ENCODE results near the gene NDUFAF2. TPM values are rescaled to one million over a fixed set of nuclear protein-coding genes. Genes with fewer than 3 reads are reported as not detected.

The NDUFAF2 gene
- total and polyA plus RNA-seq, 2 of the 8 experiments (the other 6 are each of a cell fraction or from before 2014, with no cell fraction given), result 10.7 to 46.5 TPM

DNA sequence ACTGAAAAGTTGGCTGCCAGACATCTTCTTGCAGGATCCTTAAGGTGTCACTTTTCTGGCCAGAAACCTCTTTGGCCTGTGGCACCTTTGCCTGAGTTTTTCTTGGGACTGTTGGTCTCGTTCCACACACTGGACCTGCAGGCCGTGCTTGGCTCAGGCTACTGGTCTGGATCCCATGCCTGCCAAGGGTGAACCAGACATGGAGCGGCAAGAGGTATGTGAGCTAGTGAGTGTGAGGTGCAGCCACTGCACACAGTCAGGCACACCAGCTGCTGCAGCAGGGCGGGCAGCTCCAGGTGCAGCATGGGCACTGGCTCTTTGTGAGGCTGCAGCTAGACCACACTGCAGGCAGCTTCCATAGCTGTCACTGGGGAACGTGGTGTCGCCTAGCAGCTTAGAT lies 47.9 kb downstream of the NDUFAF2 start:
- peaks cover 2% of the 10 kb centered on the region; the same call in 1 of the 2 replicates for H3K79me1 ChIP-seq (ENCODE audit: low read depth, low read length)
- H3K9ac ChIP-seq (replicated peaks in 1 of 4; ENCODE audit: extremely low read depth in 1 of 4, low read depth in 3 of 4, low read length in 3 of 4), result no peak overlapping the region
- POLR2A ChIA-PET (ENCODE audit: partially characterized antibody), result interaction anchor here (2.5 kb wide), 1 partner anchor 9 kb away, joined by 6 read pairs; no protein-coding TSS in a partner anchor
- WGBS, 2 experiments (ENCODE audit: extremely low coverage in 1 of 2, insufficient coverage in 1 of 2, insufficient read length in 1 of 2, insufficient replicate concordance in 2 of 2, low coverage in 1 of 2, low lambda C conversion rate in 2 of 2, missing lambda C conversion rate in 1 of 2), result 94% methylated on average over 6 of the region's 6 CpGs; no CpG with 5 or more reads in 1 of the 2 experiments
- no peak overlapping the region for H3K23ac ChIP-seq (ENCODE audit: insufficient read length)
- TF ChIP-seq CEBPB (IDR thresholded peaks at IDR 0.05; ENCODE audit: low read depth, low read length) (no peak), KDM5A (IDR thresholded peaks at IDR 0.05; ENCODE audit: low read length) (no peak), CBX5 (IDR thresholded peaks at IDR 0.05; ENCODE audit: low read depth, low read length) (no peak), POU5F1 (IDR thresholded peaks at IDR 0.05; ENCODE audit: low read depth, low read length) (no peak), SIRT6 (IDR thresholded peaks at IDR 0.05; ENCODE audit: low read length) (no peak)
- H3K27me3 ChIP-seq (replicated peaks in 1 of 4; ENCODE audit: control insufficient read depth in 3 of 4, extremely low read depth in 1 of 4, insufficient read depth in 3 of 4, low read length in 3 of 4), result no peaks in the 10 kb centered on the region
- no peak overlapping the region for H2BK15ac ChIP-seq (ENCODE audit: low read length)
- H2AK5ac ChIP-seq (ENCODE audit: low read depth, low read length), result no peak overlapping the region
- H4K8ac ChIP-seq (ENCODE audit: extremely low read depth, insufficient read depth, low read length), result no peak overlapping the region
- no peak overlapping the region for H2AFZ ChIP-seq (ENCODE audit: low read length)
- FAIRE-seq (no peak), DNase-seq (ENCODE audit: low read depth in 1 of 2, low spot score in 2 of 2) (no peak)
- no peaks in the 10 kb centered on the region for H4K20me1 ChIP-seq (replicated peaks in 1 of 2; ENCODE audit: control insufficient read depth in 1 of 2, insufficient read depth in 2 of 2, low read length in 2 of 2)
- no peak overlapping the region for H2BK120ac ChIP-seq (replicated peaks; ENCODE audit: low read depth, low read length)
- no peaks in the 10 kb centered on the region for H3K23me2 ChIP-seq (ENCODE audit: low read depth, low read length)
- CTCF ChIA-PET (ENCODE audit: partially characterized antibody), result interaction anchor here (1.1 to 2.8 kb wide), 3 partner anchors 14 to 33 kb away, joined by 3 to 15 read pairs (median 4); no protein-coding TSS in a partner anchor
- no peak overlapping the region for H4K5ac ChIP-seq (ENCODE audit: insufficient read length, low read depth, low read length)
- H3K9me3 ChIP-seq (ENCODE audit: insufficient read depth in 2 of 2, low read depth in 1 of 2, low read length in 1 of 2), result peaks cover 17 to 20% of the 10 kb centered on the region in 2 experiments; a peak in 3 of 4 replicates
- H3K18ac ChIP-seq (ENCODE audit: extremely low read depth, low read length), result no peak overlapping the region
- no peak overlapping the region for H2BK5ac ChIP-seq (ENCODE audit: low read depth, low read length)
- no peak overlapping the region for H3K4ac ChIP-seq (replicated peaks; ENCODE audit: insufficient read length, low read depth, low read length)
- H2BK20ac ChIP-seq (ENCODE audit: low read length), result no peak overlapping the region
- no peak overlapping the region for H3K4me3 ChIP-seq (ENCODE audit: extremely low read depth in 1 of 4, insufficient read depth in 2 of 4, low read depth in 3 of 4, low read length in 4 of 4)
- H3K27ac ChIP-seq (ENCODE audit: low read depth, low read length), result no peak overlapping the region
- no peak overlapping the region for H2BK12ac ChIP-seq (ENCODE audit: low read depth, low read length)
- H3K14ac ChIP-seq (ENCODE audit: insufficient read length), result no peak overlapping the region
- no peaks in the 10 kb centered on the region for H3K36me3 ChIP-seq (ENCODE audit: control insufficient read depth in 2 of 4, insufficient read depth in 4 of 4, low read length in 3 of 4)
- no peaks in the 10 kb centered on the region for H3K4me1 ChIP-seq (replicated peaks in 1 of 4; ENCODE audit: control insufficient read depth in 3 of 4, insufficient read depth in 4 of 4, low read length in 3 of 4)
- H3K79me2 ChIP-seq (ENCODE audit: control insufficient read depth in 1 of 2, insufficient read depth in 2 of 2, low read length in 2 of 2), result peaks cover 0 to 3% of the 10 kb centered on the region in 2 experiments; a peak in 1 of 4 replicates
- no peak overlapping the region for H3K56ac ChIP-seq (replicated peaks; ENCODE audit: insufficient read length, low read depth, low read length)
- H3K4me2 ChIP-seq (ENCODE audit: insufficient read depth in 1 of 2, low read depth in 2 of 2, low read length in 2 of 2), result no peak overlapping the region
- no peak overlapping the region for H4K91ac ChIP-seq (replicated peaks; ENCODE audit: insufficient read length, low read length)
